GM19372 (cell line): ENCODE results near the gene GSTP1.
"Not testable (repeated sequence)": the region's sequence is repeated elsewhere in the genome, so short reads cannot be mapped to it uniquely, and the experiment has no call there.

Experiments
- ATAC-seq: cut with Tn5 transposase; IDR thresholded peaks from one replicate; pipeline ENCODE4 v1.9.1; 2021; ENCODE audit warnings: mild to moderate bottlenecking, low read depth, moderate library complexity; ENCODE audit not compliant: unreplicated experiment

The GSTP1 gene

GRCh38 chr11:67583247-67584204 lies at the start of gene GSTP1:
Gene GSTP1, plus strand, starts transcription at chr11:67583812. Its CDS starts 32 bp downstream, at chr11:67583844.
- ATAC-seq: no peak

GRCh38 chr11:67534070-67534679 lies 49.4 kb upstream of the GSTP1 start:
- no peak for ATAC-seq

GRCh38 chr11:67535561-67535960 lies 48.1 kb upstream of the GSTP1 start:
- no peak for ATAC-seq

GRCh38 chr11:67538306-67538705 lies 45.3 kb upstream of the GSTP1 start:
- ATAC-seq: no peak

- ATAC-seq: no peak
Observed at GRCh38 chr11:67538823-67539505, 44.6 kb upstream of the GSTP1 start.

- no peak for ATAC-seq
Observed at GRCh38 chr11:67539550-67539949, 44.1 kb upstream of the GSTP1 start.

- ATAC-seq: no peak
Observed at GRCh38 chr11:67541198-67541597, 42.4 kb upstream of the GSTP1 start.

GRCh38 chr11:67542169-67542568 lies 41.4 kb upstream of the GSTP1 start:
- ATAC-seq: no peak

GRCh38 chr11:67542971-67543370 lies 40.6 kb upstream of the GSTP1 start:
- ATAC-seq: no peak

GRCh38 chr11:67543585-67543984 lies 40.0 kb upstream of the GSTP1 start:
- ATAC-seq: no peak

- no peak for ATAC-seq
Observed at GRCh38 chr11:67544616-67545242, 38.9 kb upstream of the GSTP1 start.

GRCh38 chr11:67545280-67545679 lies 38.3 kb upstream of the GSTP1 start:
- ATAC-seq: no peak

- not testable (repeated sequence) for ATAC-seq
Observed at GRCh38 chr11:67548112-67548511, 35.5 kb upstream of the GSTP1 start.

- no peak for ATAC-seq
Observed at GRCh38 chr11:67548555-67549110, 35.0 kb upstream of the GSTP1 start.

GRCh38 chr11:67551127-67551526 lies 32.5 kb upstream of the GSTP1 start:
- ATAC-seq: no peak

GRCh38 chr11:67551697-67552096 lies 31.9 kb upstream of the GSTP1 start:
- ATAC-seq: not testable (repeated sequence)

GRCh38 chr11:67556244-67556643 lies 27.4 kb upstream of the GSTP1 start:
- no peak for ATAC-seq

- ATAC-seq: no peak
Observed at GRCh38 chr11:67558084-67558772, 25.4 kb upstream of the GSTP1 start.

GRCh38 chr11:67561971-67562619 lies 21.5 kb upstream of the GSTP1 start:
- ATAC-seq: no peak
